ENCODE measurements around the gene LAMTOR3.

The LAMTOR3 gene

GRCh38 chr4:99894161-99894997 lies at the start of gene LAMTOR3:
TSS of gene LAMTOR3 (minus strand) at chr4:99894427. CDS start at chr4:99893963, 464 bp downstream.
- DNase-seq (ENCODE audit: low read depth in 3 of 3), result peak; percentile 73 to 83 (median 79)

GRCh38 chr4:99938243-99938753 lies 44.1 kb upstream of the LAMTOR3 start:
- DNase-seq (ENCODE audit: low read depth in 3 of 3), result no peak

DNA sequence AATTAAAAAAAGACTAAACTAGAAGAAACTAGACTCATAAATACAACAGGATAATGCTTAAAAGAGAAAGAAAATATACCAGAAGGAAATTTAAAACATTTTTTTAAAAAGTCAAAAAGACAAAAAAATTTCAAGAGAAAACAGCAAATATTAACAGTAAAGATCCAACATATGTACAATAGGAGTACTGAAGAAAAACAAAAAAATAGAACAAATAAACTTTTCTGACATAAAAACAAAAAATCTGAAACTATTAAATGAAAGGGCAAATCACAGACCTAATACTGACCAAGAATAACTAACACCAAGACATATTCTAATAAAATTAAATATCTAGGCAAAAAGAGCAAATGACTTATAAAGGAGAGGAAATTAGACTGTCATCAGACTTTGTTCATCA lies 40.7 kb upstream of the LAMTOR3 start:
- no peak for DNase-seq (ENCODE audit: low read depth in 3 of 3)

- no peak for DNase-seq (ENCODE audit: low read depth in 3 of 3)
These were observed 33.3 kb upstream of the LAMTOR3 start for GRCh38 chr4:99927566-99927965.

GRCh38 chr4:99921174-99921573 lies 26.9 kb upstream of the LAMTOR3 start:
- DNase-seq (ENCODE audit: low read depth in 3 of 3), result no peak

GRCh38 chr4:99918656-99919055 lies 24.4 kb upstream of the LAMTOR3 start:
- no peak for DNase-seq (ENCODE audit: low read depth in 3 of 3)

DNA sequence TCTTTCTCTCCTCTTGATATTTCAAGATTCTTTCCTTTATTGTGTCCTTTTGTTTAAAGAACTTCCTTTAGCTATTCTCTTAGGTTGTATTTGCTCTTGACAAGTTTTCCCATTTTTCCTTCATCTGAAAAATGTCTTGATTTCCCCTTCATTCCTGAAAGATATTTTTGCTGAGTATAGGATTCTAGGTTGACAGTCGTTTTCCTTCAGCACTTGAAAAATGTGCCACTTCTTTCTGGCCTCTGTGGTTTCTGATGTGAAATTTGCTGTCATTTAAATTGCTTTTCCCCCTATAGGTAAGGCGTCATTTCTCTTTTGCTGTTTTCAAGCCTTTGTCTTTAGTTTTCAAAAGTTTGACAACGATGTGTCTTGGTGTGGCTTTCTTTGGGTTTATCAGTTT lies 23.3 kb upstream of the LAMTOR3 start:
- no peak for DNase-seq (ENCODE audit: low read depth in 3 of 3)

DNA sequence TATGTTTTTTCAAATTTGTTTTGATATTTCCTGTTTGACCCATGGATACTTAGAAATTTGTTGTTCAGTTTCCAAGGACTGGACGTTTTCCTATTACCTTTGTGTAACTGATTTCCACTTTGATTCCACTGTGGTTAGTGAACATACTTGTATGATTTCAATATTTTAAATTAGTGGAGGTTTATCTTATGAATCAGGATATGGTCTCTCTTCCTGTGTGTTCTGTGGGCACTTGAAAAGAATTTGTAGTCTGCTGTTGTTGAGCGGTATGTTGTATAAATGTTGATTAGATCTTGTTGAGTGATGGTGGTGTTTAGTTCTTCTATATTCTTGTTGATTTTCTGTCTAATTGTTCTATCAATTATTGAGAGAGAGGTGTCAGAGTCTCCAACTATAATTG lies 21.2 kb upstream of the LAMTOR3 start:
- DNase-seq (ENCODE audit: low read depth in 3 of 3), result no peak

DNA sequence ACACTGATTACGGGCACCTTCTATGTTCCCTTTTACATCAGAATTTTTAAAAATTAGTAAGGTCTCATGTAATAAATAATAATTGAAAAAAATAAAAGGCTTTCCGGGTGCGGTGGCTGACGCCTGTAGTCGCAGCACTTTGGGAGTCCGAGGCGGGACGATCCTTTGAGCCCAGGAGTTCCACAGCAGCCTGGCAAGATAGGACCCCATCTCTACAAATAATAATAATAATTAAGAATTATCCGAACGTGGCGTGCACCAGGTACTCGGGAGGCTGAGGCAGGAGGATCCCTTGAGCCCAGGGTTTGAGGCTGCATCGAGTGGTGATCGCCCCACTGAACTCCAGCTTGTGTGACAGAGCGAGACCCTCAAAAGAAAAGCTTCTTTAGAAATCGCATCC lies 771 bp upstream of the LAMTOR3 start:
- DNase-seq (ENCODE audit: low read depth in 3 of 3), result no peak

- no peak for DNase-seq (ENCODE audit: low read depth in 3 of 3)
These were observed 427 bp downstream of the LAMTOR3 start for GRCh38 chr4:99893839-99894160.

- no peak for DNase-seq (ENCODE audit: low read depth in 3 of 3)
These were observed 1.2 kb downstream of the LAMTOR3 start for GRCh38 chr4:99893029-99893428.

DNA sequence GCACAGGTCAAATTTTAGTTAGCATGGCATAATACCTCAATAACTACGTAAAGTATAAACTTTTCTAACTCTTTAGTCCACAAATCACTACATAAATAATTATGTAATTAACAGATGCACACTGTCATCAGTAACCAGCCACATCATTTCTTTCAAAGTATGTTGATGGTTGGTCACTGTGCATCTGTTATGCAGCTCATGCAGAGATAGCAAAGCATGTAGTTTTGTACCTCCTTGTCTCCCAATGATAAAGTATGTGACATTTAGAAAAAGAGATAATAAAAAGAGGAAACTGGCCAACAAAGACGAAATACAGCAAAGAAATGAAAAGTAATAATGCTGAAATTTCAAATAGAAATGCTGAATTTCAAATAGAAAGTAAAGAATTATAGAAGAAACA lies 2.9 kb downstream of the LAMTOR3 start:
- no peak for DNase-seq (ENCODE audit: low read depth in 3 of 3)

DNA sequence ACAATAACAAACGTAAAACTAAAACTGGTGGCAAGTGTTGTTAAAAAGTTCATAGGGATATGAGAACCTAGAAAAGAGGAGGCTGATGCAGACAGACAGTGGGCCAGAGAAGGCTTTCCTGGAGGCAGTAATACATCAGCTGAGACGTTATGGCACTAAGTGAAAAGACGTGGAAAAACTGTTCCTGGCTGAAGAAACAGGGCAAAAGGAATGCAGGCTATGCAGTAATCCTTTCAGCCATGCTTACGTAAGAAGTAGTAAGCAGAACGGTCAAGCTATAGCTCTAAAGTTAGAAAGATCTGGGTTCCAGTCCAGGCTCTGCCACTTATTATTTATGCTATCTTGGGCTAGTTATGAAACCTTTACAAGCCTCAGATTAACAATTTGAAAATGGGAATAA lies 6.4 kb downstream of the LAMTOR3 start:
- DNase-seq (ENCODE audit: low read depth in 3 of 3), result no peak

- DNase-seq (ENCODE audit: low read depth in 3 of 3), result no peak
These were observed 8.1 kb downstream of the LAMTOR3 start for GRCh38 chr4:99886146-99886545.

DNA sequence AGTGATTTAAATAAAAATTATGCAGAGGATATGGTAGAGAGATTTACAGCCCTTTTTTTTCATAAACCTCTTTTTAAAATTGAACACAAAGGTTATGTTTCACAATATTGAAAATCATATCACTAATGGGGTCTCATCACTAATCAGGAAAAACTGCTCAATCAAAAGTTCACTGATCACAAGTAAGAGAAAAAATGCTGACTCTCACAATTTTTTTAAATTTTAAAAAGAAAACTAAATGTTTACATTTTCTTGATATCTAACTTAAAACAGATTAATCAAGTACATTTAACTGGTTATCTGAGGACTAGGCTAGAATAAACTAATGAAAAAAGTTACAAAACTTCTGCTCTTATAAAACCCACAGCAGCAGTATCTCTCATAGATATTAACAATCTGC lies 8.5 kb downstream of the LAMTOR3 start:
- DNase-seq (ENCODE audit: low read depth in 3 of 3), result no peak

DNA sequence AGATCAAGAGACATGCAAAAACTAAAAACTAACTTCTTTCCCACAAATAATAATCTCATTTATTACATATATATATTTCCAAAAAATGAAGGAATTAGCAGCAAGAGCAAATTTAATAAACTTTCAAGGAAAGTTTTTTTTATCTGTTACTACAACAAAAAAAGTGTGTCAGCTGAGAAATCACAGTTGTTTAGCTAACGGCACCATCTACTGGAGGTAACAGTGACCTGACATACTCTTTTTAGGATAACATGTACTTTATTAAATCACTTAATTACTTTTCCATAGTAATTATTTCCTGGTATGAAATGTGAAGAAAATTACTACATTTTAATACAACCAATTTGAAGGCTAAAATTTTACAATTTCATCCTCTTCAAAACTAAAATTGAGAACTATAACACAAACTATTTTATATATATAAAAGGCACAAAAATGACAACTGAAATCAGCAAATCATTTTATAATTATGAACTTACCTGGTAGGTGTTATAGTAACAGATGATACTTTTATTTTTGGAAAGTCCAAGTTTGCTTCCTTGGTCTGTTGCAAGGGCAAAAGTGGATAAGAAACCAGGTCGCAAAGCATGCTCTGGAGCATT lies 9.1 kb downstream of the LAMTOR3 start:
- no peak for DNase-seq (ENCODE audit: low read depth in 3 of 3)

GRCh38 chr4:99879458-99879857 lies 14.8 kb downstream of the LAMTOR3 start:
- DNase-seq (ENCODE audit: low read depth in 3 of 3), result no peak

GRCh38 chr4:99878604-99879003 lies 15.6 kb downstream of the LAMTOR3 start:
- DNase-seq (ENCODE audit: low read depth in 3 of 3), result no peak

DNA sequence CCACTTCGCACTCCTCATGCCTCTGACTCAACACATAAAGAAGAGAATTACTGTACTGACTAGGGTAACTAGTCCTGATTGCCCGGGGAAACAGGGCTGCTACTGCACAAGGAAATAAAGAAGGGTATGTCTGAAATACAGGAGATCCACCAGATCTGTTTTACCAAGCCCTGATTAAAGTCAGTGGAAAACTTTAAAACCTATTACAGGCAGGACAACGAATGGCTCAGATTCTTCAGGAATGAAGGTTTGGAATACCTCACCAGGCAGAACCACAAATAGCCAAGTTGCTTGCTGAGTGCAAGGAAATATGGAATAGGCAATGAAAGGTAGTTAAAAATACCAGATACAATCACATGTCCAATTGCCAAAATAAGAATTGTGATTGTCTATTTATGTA lies 17.3 kb downstream of the LAMTOR3 start:
- no peak for DNase-seq (ENCODE audit: low read depth in 3 of 3)

DNA sequence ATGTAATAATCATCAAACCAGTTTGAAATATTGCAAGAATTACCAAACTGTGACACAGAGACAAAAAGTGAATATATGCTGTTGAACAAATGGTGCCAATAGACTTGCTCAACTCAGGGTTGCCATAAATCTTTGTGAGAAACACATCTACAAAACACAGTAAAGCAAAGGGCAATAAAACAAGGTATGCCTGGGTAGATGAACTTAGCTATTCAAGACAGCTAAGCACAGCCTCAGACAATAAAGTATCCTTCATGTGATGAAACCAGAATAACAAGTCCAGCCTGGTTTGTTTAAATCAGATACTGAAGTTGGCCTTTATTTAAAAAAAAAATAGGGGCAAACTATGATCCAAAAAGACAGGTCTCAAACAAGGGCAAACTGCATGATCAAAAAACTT lies 19.2 kb downstream of the LAMTOR3 start:
- no peak for DNase-seq (ENCODE audit: low read depth in 3 of 3)

DNA sequence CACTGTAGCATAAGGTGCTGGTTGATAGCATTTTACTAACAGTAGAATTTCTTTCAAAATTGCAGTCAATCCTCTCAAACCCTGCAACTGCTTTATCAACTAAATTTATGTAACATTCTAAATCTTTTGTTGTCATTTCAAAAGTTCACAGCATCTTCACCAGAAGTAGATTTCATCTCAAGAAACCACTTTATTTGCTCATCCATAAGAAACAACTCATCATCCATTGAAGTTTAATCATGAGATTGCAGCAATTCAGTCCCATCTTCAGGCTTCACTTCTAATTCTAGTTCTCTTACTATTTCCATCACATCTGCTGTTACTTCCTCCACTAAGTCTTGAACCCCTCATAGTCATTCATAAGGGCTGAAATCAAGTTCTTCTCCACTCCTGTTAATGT lies 21.7 kb downstream of the LAMTOR3 start:
- no peak for DNase-seq (ENCODE audit: low read depth in 3 of 3)

DNA sequence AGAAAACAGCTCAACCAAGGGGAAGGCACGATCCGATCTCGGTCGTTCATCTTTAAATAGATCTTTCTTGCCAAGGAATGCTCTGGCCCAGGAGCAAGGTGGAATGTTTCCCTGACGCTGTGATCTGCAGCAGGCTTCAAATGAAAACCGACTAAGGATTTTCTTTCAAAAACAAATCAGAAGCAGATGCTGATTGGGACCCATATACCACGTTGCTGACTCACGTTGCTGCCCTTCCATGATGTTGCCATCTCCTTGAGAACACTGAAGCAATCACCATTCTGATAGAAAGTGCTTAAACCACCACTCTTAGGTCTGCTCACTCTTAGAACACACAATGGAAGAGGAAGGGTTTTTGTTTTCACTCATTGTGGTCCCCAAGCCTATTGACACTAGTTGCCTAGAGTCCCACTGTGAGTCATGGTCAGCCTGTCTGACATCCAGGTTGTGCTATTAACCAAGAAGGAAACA lies 26.1 kb downstream of the LAMTOR3 start:
- no peak for DNase-seq (ENCODE audit: low read depth in 3 of 3)

GRCh38 chr4:99863804-99864203 lies 30.4 kb downstream of the LAMTOR3 start:
- DNase-seq (ENCODE audit: low read depth in 3 of 3), result no peak
